K562 (cell line): Measurements from ENCODE around the gene YBEY. TPM values are rescaled to one million over a fixed set of nuclear protein-coding genes. Genes with fewer than 3 reads are reported as not detected.
A peak's percentile ranks its signal among the peaks of the same experiment; 100 is the strongest.

Experiments
- BRD9 ChIP-seq: fragments of 450-650 bp; IDR thresholded peaks from 2 replicates; pipeline ENCODE4 v1.6.1; 2018; ENCODE audit warnings: low read depth; ENCODE audit not compliant: partially characterized antibody
- CEBPG ChIP-seq, 3 experiments: fragments of 200-800 bp in 1 of 3; sonication (Bioruptor generic) in 1 of 3; sonication (generic) in 1 of 3; formaldehyde crosslinking in 1 of 3; IDR thresholded peaks in 2 of 3; conservative IDR thresholded peaks in 1 of 3; 2 replicates each; pipeline versions ENCODE4 v1.6.1 to v1.8.0; 2016 to 2022; ENCODE audit warnings: missing compliant biosample characterization in 2 of 3, missing genetic modification characterization in 2 of 3, mild to moderate bottlenecking in 1 of 3, missing genetic modification reagents in 1 of 3
- DNMT1 ChIP-seq: fragments of 450-650 bp; IDR thresholded peaks from 2 replicates; pipeline ENCODE4 v1.6.1; 2016; ENCODE audit warnings: antibody characterized with exemption, mild to moderate bottlenecking
- EGR1 ChIP-seq: fragments of 450-650 bp; conservative IDR thresholded peaks from 2 replicates; pipeline ENCODE4 v1.6.1; 2017; ENCODE audit warnings: mild to moderate bottlenecking
- FOS ChIP-seq: IDR thresholded peaks from 3 replicates; pipeline ENCODE4 v1.6.1; 2011; ENCODE audit not compliant: insufficient read length; ENCODE audit errors: extremely low read depth
- GTF2B ChIP-seq: IDR thresholded peaks from 2 replicates; pipeline ENCODE4 v1.6.1; 2011; ENCODE audit not compliant: insufficient read length; ENCODE audit errors: extremely low read depth
- HIVEP1 ChIP-seq: fragments of 250-450 bp; sonication (Bioruptor Pico); IDR thresholded peaks from 2 replicates; pipeline ENCODE4 v1.4.0; 2020; ENCODE audit warnings: mild to moderate bottlenecking
- LCOR ChIP-seq: sonication (generic); formaldehyde crosslinking; IDR thresholded peaks from 2 replicates; pipeline ENCODE4 v1.8.0; 2022; ENCODE audit warnings: mild to moderate bottlenecking, missing genetic modification reagents
- MXI1 ChIP-seq: IDR thresholded peaks from 2 replicates; pipeline ENCODE4 v1.6.1; 2011; ENCODE audit warnings: low read depth, mild to moderate bottlenecking, improper control_type of control experiment, low read length
- PCBP2 ChIP-seq: fragments of 200-400 bp; formaldehyde crosslinking; IDR thresholded peaks from 2 replicates; pipeline ENCODE4 v1.6.1; 2018; ENCODE audit warnings: low read length, low read depth, mild to moderate bottlenecking, moderate library complexity; ENCODE audit not compliant: poor library complexity, severe bottlenecking
- RBFOX2 ChIP-seq: fragments of 200-400 bp; formaldehyde crosslinking; IDR thresholded peaks from 2 replicates; pipeline ENCODE4 v1.6.1; 2017; ENCODE audit warnings: low read depth, mild to moderate bottlenecking, low read length, moderate library complexity
- SMARCC2 ChIP-seq: fragments of 450-650 bp; IDR thresholded peaks from 2 replicates; pipeline ENCODE4 v1.6.1; 2017; ENCODE audit warnings: antibody characterized with exemption, moderate library complexity, mild to moderate bottlenecking, low read depth
- STAG1 ChIP-seq: sonication (generic); formaldehyde crosslinking; IDR thresholded peaks from 2 replicates; pipeline ENCODE4 v1.5.0; 2020; ENCODE audit warnings: missing genetic modification reagents, borderline replicate concordance
- XRCC4 ChIP-seq: IDR thresholded peaks from one replicate; pipeline ENCODE4 v1.6.1; 2011; ENCODE audit not compliant: insufficient read depth, insufficient read length; ENCODE audit errors: extremely low read depth
- ZBED1 ChIP-seq: IDR thresholded peaks from 2 replicates; pipeline ENCODE4 v1.6.1; 2014
- ZBTB5 ChIP-seq: fragments of 450-650 bp; IDR thresholded peaks from 2 replicates; pipeline ENCODE4 v1.6.1; 2017; ENCODE audit warnings: antibody characterized with exemption
- ZFPM2 ChIP-seq: fragments of 250-450 bp; sonication (Bioruptor Pico); IDR thresholded peaks from 2 replicates; pipeline ENCODE4 v1.5.1; 2022; ENCODE audit warnings: mild to moderate bottlenecking
- ZNF232 ChIP-seq: sonication (generic); formaldehyde crosslinking; IDR thresholded peaks from 2 replicates; pipeline ENCODE4 v1.8.0; 2022; ENCODE audit warnings: mild to moderate bottlenecking, missing genetic modification reagents
- ZNF436 ChIP-seq: fragments of 250-450, 450-650 bp; sonication (Bioruptor Pico); formaldehyde crosslinking; IDR thresholded peaks from 2 replicates; pipeline ENCODE4 v1.7.0; 2020; ENCODE audit warnings: mild to moderate bottlenecking
- polyA plus RNA-seq, 8 experiments: library from polyadenylated mRNA; depleted of rRNA in 4 of 8; stranded (reverse) in 5 of 8; unstranded in 3 of 8; fragments of >200 nt; fragmentation: Nextera tagmentation in 2 of 8; fragmentation: Illumina TruSeq in 1 of 8; extraction: Ambion mirVana in 2 of 8; extraction: Trizol in 1 of 8; gene quantifications; 2 replicates each; pipeline versions ENCODE4 v1.2.1 to v1.2.3, GENCODE V29; 2011 to 2014; ENCODE audit warnings: inconsistent platforms in 1 of 8, missing spikeins in 1 of 8
- total RNA-seq, 7 experiments: library from RNA; depleted of rRNA in 6 of 7; stranded (reverse); fragments of >200 nt in 6 of 7; fragmentation: Illumina TruSeq in 2 of 7; extraction: Trizol in 2 of 7; gene quantifications; 2 replicates each; pipeline versions ENCODE4 v1.2.1 to v1.2.3, GENCODE V29; 2011 to 2021; ENCODE audit warnings: low replicate concordance in 1 of 7
- TF ChIP-seq, protein P1 (sequence below): sonication (generic); IDR thresholded peaks from 2 replicates; pipeline ENCODE4 v1.6.1; 2016
- TF ChIP-seq, protein P2 (sequence below): sonication (generic); formaldehyde crosslinking; IDR thresholded peaks from 2 replicates; pipeline ENCODE4 v1.8.1; 2023; ENCODE audit warnings: missing genetic modification reagents, mild to moderate bottlenecking, borderline replicate concordance

The YBEY gene
- total and polyA plus RNA-seq, 9 of the 15 experiments (the other 6 are each of a cell fraction or from before 2014, with no cell fraction given), result 6.4 to 28.0 (median 12.4) TPM

- TF ChIP-seq ZBTB5 (no peak), LCOR (0 out of 2 replicates have a peak, but pooled peaks have one; percentile 10), FOS (no peak), EGR1 (peak; percentile 37; the same call in 1 of the 2 replicates), HIVEP1 (CRISPR knock-in tag) (no peak), CEBPG (CRISPR knock-in tag; IDR thresholded peaks at IDR 0.05) (no peak), CEBPG (tag; conservative IDR thresholded peaks at IDR 0.05 in 1 of 2, IDR thresholded peaks at IDR 0.05 in 1 of 2) (no peak), ZBED1 (no peak), MXI1 (peak; percentile 81), ZNF232 (CRISPR knock-in tag) (no peak), ZFPM2 (CRISPR knock-in tag) (no peak), XRCC4 (no peak), GTF2B (no peak), ZNF436 (CRISPR knock-in tag) (no peak), PCBP2 (no peak), RBFOX2 (peak; percentile 30; the same call in 1 of the 2 replicates), STAG1 (no peak), SMARCC2 (peak; percentile 95), BRD9 (peak; percentile 87), DNMT1 (no peak)
- TF ChIP-seq, protein P1, sequence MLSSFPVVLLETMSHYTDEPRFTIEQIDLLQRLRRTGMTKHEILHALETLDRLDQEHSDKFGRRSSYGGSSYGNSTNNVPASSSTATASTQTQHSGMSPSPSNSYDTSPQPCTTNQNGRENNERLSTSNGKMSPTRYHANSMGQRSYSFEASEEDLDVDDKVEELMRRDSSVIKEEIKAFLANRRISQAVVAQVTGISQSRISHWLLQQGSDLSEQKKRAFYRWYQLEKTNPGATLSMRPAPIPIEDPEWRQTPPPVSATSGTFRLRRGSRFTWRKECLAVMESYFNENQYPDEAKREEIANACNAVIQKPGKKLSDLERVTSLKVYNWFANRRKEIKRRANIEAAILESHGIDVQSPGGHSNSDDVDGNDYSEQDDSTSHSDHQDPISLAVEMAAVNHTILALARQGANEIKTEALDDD, result peak; percentile 66
- TF ChIP-seq, protein P2, sequence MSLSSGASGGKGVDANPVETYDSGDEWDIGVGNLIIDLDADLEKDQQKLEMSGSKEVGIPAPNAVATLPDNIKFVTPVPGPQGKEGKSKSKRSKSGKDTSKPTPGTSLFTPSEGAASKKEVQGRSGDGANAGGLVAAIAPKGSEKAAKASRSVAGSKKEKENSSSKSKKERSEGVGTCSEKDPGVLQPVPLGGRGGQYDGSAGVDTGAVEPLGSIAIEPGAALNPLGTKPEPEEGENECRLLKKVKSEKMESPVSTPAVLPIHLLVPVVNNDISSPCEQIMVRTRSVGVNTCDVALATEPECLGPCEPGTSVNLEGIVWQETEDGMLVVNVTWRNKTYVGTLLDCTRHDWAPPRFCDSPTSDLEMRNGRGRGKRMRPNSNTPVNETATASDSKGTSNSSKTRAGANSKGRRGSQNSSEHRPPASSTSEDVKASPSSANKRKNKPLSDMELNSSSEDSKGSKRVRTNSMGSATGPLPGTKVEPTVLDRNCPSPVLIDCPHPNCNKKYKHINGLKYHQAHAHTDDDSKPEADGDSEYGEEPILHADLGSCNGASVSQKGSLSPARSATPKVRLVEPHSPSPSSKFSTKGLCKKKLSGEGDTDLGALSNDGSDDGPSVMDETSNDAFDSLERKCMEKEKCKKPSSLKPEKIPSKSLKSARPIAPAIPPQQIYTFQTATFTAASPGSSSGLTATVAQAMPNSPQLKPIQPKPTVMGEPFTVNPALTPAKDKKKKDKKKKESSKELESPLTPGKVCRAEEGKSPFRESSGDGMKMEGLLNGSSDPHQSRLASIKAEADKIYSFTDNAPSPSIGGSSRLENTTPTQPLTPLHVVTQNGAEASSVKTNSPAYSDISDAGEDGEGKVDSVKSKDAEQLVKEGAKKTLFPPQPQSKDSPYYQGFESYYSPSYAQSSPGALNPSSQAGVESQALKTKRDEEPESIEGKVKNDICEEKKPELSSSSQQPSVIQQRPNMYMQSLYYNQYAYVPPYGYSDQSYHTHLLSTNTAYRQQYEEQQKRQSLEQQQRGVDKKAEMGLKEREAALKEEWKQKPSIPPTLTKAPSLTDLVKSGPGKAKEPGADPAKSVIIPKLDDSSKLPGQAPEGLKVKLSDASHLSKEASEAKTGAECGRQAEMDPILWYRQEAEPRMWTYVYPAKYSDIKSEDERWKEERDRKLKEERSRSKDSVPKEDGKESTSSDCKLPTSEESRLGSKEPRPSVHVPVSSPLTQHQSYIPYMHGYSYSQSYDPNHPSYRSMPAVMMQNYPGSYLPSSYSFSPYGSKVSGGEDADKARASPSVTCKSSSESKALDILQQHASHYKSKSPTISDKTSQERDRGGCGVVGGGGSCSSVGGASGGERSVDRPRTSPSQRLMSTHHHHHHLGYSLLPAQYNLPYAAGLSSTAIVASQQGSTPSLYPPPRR, result no peak
These were observed 34.2 kb downstream of the YBEY start (continued) for GRCh38 chr21:46320331-46320801.
